Pancreas (tissue), 10 donors: ENCODE results near the gene BNIP2. TPM values are rescaled to one million over a fixed set of nuclear protein-coding genes. Genes with fewer than 3 reads are reported as not detected.
"Not testable (repeated sequence)": the region's sequence is repeated elsewhere in the genome, so short reads cannot be mapped to it uniquely, and the experiment has no call there.

Experiments
- ATAC-seq, 4 donors: fragments of 200-7000 bp; cut with Tn5 transposase; one replicate each; pipeline versions ENCODE4 v1.8.0 to v1.9.1; 2020; ENCODE audit warnings: mild to moderate bottlenecking in 4 of 4, moderate library complexity in 4 of 4
- DNase-seq, 6 donors: peaks; one replicate each; pipeline ENCODE4 v3.0.0-alpha.2; 2020
- FAIRE-seq: peaks from 2 replicates; lab custom pipeline; 2012; peaks lifted over from hg19 to GRCh38; lab: Jason Lieb, UNC
- H3K27ac ChIP-seq, 4 donors: fragments of 200-600 bp; sonication (generic); 1 replicate in 3 of 4; 2 replicates in 1 of 4; pipeline versions ENCODE4 v1.5.0 to v1.8.0; 2020
- H3K27me3 ChIP-seq, 4 donors: fragments of 200-600 bp; one replicate each; pipeline ENCODE4 v1.8.0; 2021
- H3K36me3 ChIP-seq, 3 donors: fragments of 200-600 bp; sonication (generic) in 1 of 3; one replicate each; pipeline versions ENCODE4 v1.5.0 to v1.8.0; 2020 to 2021
- H3K4me1 ChIP-seq, 3 donors: fragments of 200-600 bp; one replicate each; pipeline ENCODE4 v1.8.0; 2021
- H3K4me3 ChIP-seq, 4 donors: fragments of 200-600 bp; sonication (generic) in 2 of 4; one replicate each; pipeline versions ENCODE4 v1.5.0 to v1.8.0; 2020 to 2021
- H3K9me3 ChIP-seq, 4 donors: fragments of 200-600 bp; one replicate each; pipeline ENCODE4 v1.8.0; 2021
- CTCF ChIP-seq, 4 donors: fragments of 200-600 bp; sonication (generic) in 3 of 4; IDR thresholded peaks; one replicate each; pipeline versions ENCODE4 v1.5.0 to v1.8.0; 2021; ENCODE audit warnings: antibody characterized with exemption in 4 of 4
- WGBS, 2 donors: extraction: QIAGEN DNeasy Blood & Tissue Kit; methylation state at CpG; one replicate each; pipeline ENCODE4 v1.1.7; 2013; 5-methylcytosine and 5-hydroxymethylcytosine counted together
- intact Hi-C, 3 donors: fragments of 100-400 bp; cut with DNase I; formaldehyde crosslinking; loops; one replicate each; pipeline versions ENCODE4 v1.11.1 to v1.14.2; 2022
- polyA plus RNA-seq, 2 donors: library from polyadenylated mRNA; stranded (reverse); fragments of 200-250 nt; gene quantifications; one replicate each; pipeline ENCODE4 v1.2.3, GENCODE V29; 2013
- total RNA-seq, 6 donors: library from RNA; stranded (reverse); fragmentation: NEBNext Ultra II Directional in 4 of 6; extraction: Animal tissue kit (Norgen Biotek cat#: 25700) in 4 of 6; gene quantifications; one replicate each; pipeline versions ENCODE4 v1.2.1 to v1.2.4, GENCODE V29; 2021 to 2023
- donor health status: healthy with polysubstance abuse.
- donor health status: DM: no; HTN: no; CAD: no; lungs with moderate emphysema.
- donor health status: DM: no; HTN: no; CAD: no.
- donor health status: control.
- donor health status: control.
- donor health status: Bipolar disorder and iron deficiency.
- donor health status: DM: yes; HTN: yes; CAD: no.
- donor health status: DM: no; HTN: no; CAD: no.
- donor health status: DM: no; HTN: no; CAD: no.
- donor health status: DM: yes; HTN: yes; CAD: no.

Gene BNIP2
- total and polyA plus RNA-seq, 8 donors: 15.7 to 46.9 (median 23.2) TPM

GRCh38 chr15:59701880-59702279 is 12.8 kb upstream of the BNIP2 start:
- FAIRE-seq: no peak
- intact Hi-C loops: no loop called here

GRCh38 chr15:59699810-59700431 is 10.8 kb upstream of the BNIP2 start:
- no peak for FAIRE-seq
- 51 to 70% methylated on average over 4 of the region's 4 CpGs for WGBS, 2 donors
- Histone ChIP-seq H3K27ac (no peak overlapping the region), H3K4me3 (no peak overlapping the region), H3K27me3 (no peaks in the 10 kb centered on the region), H3K9me3 (no peaks in the 10 kb centered on the region), H3K4me1 (no peaks in the 10 kb centered on the region), H3K36me3 (no peaks in the 10 kb centered on the region)
- intact Hi-C loops: loop anchor here in 1 of 3 donors (10.0 kb wide), 1 partner anchor 625 kb away; no protein-coding TSS in a partner anchor
- DNase-seq: no peak
- TF ChIP-seq CTCF (IDR thresholded peaks at IDR 0.05): no peak
- no peak for ATAC-seq

More at GRCh38 chr15:59701880-59702279, 12.8 kb upstream of the BNIP2 start:
- no peak overlapping the region for H3K27ac ChIP-seq
- DNase-seq (no peak), ATAC-seq (no peak)
- H3K27me3 ChIP-seq: no peaks in the 10 kb centered on the region
- no peak overlapping the region for H3K4me3 ChIP-seq
- no peaks in the 10 kb centered on the region for H3K9me3 ChIP-seq
- H3K36me3 ChIP-seq: no peaks in the 10 kb centered on the region
- no peak for TF ChIP-seq CTCF (IDR thresholded peaks at IDR 0.05)
- WGBS, 2 donors: 70 to 82% methylated on average over 4 of the region's 4 CpGs
- H3K4me1 ChIP-seq: no peaks in the 10 kb centered on the region

GRCh38 chr15:59698065-59698464 is 8.9 kb upstream of the BNIP2 start:
- 75 to 83% methylated on average over 4 of the region's 4 CpGs for WGBS, 2 donors
- FAIRE-seq, H3K27me3 ChIP-seq, H3K36me3 ChIP-seq, H3K4me3 ChIP-seq, ATAC-seq, H3K4me1 ChIP-seq, H3K9me3 ChIP-seq, DNase-seq, H3K27ac ChIP-seq: not testable (repeated sequence)
- intact Hi-C loops: loop anchor here in 1 of 3 donors (10.0 kb wide), 1 partner anchor 627 kb away; no protein-coding TSS in a partner anchor

- no peak overlapping the region for H3K27ac ChIP-seq
- ATAC-seq: peak in 1 of 4 donors; percentile 31
- no peak overlapping the region for H3K4me3 ChIP-seq
- no peaks in the 10 kb centered on the region for H3K36me3 ChIP-seq
- 64 to 65% methylated on average over 4 of the region's 4 CpGs for WGBS, 2 donors
- H3K4me1 ChIP-seq: no peaks in the 10 kb centered on the region
- no peak for DNase-seq
- H3K27me3 ChIP-seq: no peaks in the 10 kb centered on the region
- no peaks in the 10 kb centered on the region for H3K9me3 ChIP-seq
- FAIRE-seq: no peak
- TF ChIP-seq CTCF (IDR thresholded peaks at IDR 0.05): no peak
- intact Hi-C loops: loop anchor here in 1 of 3 donors (10.0 kb wide), 1 partner anchor 628 kb away; no protein-coding TSS in a partner anchor
These were observed 7.2 kb upstream of the BNIP2 start for GRCh38 chr15:59696332-59696731.

- Histone ChIP-seq H3K36me3 (no peaks in the 10 kb centered on the region), H3K27ac (no peak overlapping the region), H3K27me3 (no peaks in the 10 kb centered on the region), H3K4me1 (no peaks in the 10 kb centered on the region), H3K4me3 (no peak overlapping the region), H3K9me3 (no peaks in the 10 kb centered on the region)
- no peak for TF ChIP-seq CTCF (IDR thresholded peaks at IDR 0.05)
- 81 to 93% methylated on average over 1 of the region's 1 CpG for WGBS, 2 donors
- intact Hi-C loops: loop anchor here in 1 of 3 donors (10.0 kb wide), 1 partner anchor 630 kb away; no protein-coding TSS in a partner anchor
- no peak for FAIRE-seq
- DNase-seq: no peak
- no peak for ATAC-seq
These were observed 5.7 kb upstream of the BNIP2 start for GRCh38 chr15:59694779-59695178.
